PFSK-1 (cell line): Measurements from ENCODE around the gene RPS5.

Source experiments
- FOXP2 ChIP-seq: optimal IDR thresholded peaks from 2 replicates; pipeline ENCODE3; 2011; ENCODE audit warnings: borderline replicate concordance, control low read depth, inconsistent platforms; ENCODE audit not compliant: insufficient read depth; ENCODE audit errors: extremely low read length, extremely low read depth
- POLR2AphosphoS5 ChIP-seq: IDR thresholded peaks from 2 replicates; pipeline ENCODE4 v1.6.1; 2012; ENCODE audit warnings: low read depth, mild to moderate bottlenecking, control low read depth, low read length, moderate library complexity
- REST ChIP-seq, 2 experiments: IDR thresholded peaks; 2 replicates each; pipeline versions ENCODE4 v1.6.1 to v1.8.0; 2011 to 2012; ENCODE audit warnings: low read depth in 2 of 2, low read length in 2 of 2, control low read depth in 1 of 2, inconsistent platforms in 1 of 2, mild to moderate bottlenecking in 1 of 2, moderate library complexity in 1 of 2; ENCODE audit not compliant: insufficient read depth in 1 of 2
- SIN3A ChIP-seq: IDR thresholded peaks from 2 replicates; pipeline ENCODE4 v1.6.1; 2012; ENCODE audit warnings: mild to moderate bottlenecking, low read length, moderate library complexity, borderline replicate concordance; ENCODE audit not compliant: insufficient read depth
- TAF1 ChIP-seq: IDR thresholded peaks from 2 replicates; pipeline ENCODE4 v1.6.1; 2012; ENCODE audit warnings: low read length, control low read depth, borderline replicate concordance; ENCODE audit not compliant: insufficient read depth

DNA sequence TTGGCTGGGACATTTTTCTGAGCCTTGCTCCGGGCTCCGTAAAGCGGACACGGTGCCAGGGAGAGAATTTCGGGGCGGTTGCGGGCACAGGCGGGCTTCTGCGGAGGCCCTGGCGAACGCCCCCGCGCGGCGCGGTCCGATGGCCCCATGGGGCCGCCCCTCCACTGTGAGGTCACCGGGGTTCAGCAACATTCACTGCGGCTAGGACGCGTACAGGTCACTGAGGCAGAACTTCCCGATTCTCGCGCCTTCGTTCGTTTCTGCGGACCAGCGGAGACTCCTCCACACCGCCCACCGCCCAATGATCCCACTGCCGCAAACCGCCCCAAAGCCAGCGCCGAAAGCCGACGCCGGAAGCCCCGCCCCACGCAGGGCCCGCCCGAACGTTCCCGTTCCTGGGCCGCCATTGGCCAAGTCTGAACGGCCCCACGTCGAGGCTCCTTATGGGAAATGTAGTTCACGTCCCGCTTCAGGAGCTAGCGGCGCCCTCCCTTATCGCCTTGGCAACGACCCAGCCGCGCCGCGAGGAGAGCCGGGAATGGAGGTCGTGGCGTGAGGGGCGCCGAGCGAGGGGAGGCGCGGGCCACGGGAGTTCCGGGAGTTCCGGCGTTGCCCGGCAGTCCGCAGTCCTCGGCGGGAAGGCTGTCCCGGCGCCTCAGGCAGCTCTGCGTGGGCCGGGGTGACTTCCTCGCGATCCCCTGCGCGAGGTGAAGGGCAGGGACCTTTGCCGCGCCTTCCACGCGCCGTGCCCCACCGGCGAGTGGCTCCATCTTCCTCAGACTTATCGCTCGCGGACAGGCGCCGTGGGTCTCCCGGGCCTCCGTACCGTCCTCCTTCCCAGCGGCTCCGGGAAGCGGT is 21.3 kb downstream of the RPS5 start, which contains the start of gene ZNF584:
- peak; percentile 81; the same call in 1 of the 2 replicates for TF ChIP-seq TAF1
- peak; percentile 97 for TF ChIP-seq POLR2AphosphoS5
- no peak; a peak in 1 of 4 replicates for TF ChIP-seq REST (IDR thresholded peaks at IDR 0.05; ENCODE audit: insufficient read depth in 1 of 2, low read depth in 2 of 2, low read length in 2 of 2)
- TF ChIP-seq FOXP2: peak; percentile 16
- TF ChIP-seq SIN3A: no peak; the same call in 1 of the 2 replicates
